Hepatocyte (in vitro differentiated cells): ENCODE results near the gene ABCC3. TPM values are rescaled to one million over a fixed set of nuclear protein-coding genes. Genes with fewer than 3 reads are reported as not detected.
A peak's percentile ranks its signal among the peaks of the same experiment; 100 is the strongest.

ENCODE experiments used
- DNase-seq: peaks from one replicate; pipeline ENCODE4 v3.0.0-alpha.2; 2016; ENCODE audit warnings: low spot score
- H2AFZ ChIP-seq: fragments of 200-600 bp; sonication (generic); 2 replicates; pipeline ENCODE4 v1.6.0; 2016; ENCODE audit warnings: antibody characterized with exemption, mild to moderate bottlenecking
- H3K27ac ChIP-seq: fragments of 200-600 bp; sonication (generic); 2 replicates; pipeline ENCODE4 v1.5.1; 2016; ENCODE audit warnings: mild to moderate bottlenecking
- H3K27me3 ChIP-seq: fragments of 200-600 bp; sonication (generic); 2 replicates; pipeline ENCODE4 v1.6.1; 2016
- H3K36me3 ChIP-seq: fragments of 200-600 bp; sonication (generic); replicated peaks from 2 replicates; pipeline ENCODE4 v1.5.1; 2016; ENCODE audit warnings: low read depth; ENCODE audit not compliant: insufficient read depth
- H3K4me1 ChIP-seq: fragments of 200-600 bp; sonication (generic); 2 replicates; pipeline ENCODE4 v1.5.1; 2016; ENCODE audit warnings: mild to moderate bottlenecking, moderate library complexity; ENCODE audit not compliant: insufficient read depth
- H3K4me2 ChIP-seq: fragments of 200-600 bp; sonication (generic); 2 replicates; pipeline ENCODE4 v1.6.0; 2016
- H3K4me3 ChIP-seq: fragments of 200-600 bp; sonication (generic); 2 replicates; pipeline ENCODE4 v1.5.1; 2016; ENCODE audit warnings: mild to moderate bottlenecking
- H3K79me2 ChIP-seq: fragments of 200-600 bp; sonication (generic); 2 replicates; pipeline ENCODE4 v1.6.0; 2017; ENCODE audit warnings: mild to moderate bottlenecking
- H3K9me2 ChIP-seq: fragments of 200-600 bp; sonication (generic); replicated peaks from 2 replicates; pipeline ENCODE4 v1.6.0; 2017; ENCODE audit warnings: mild to moderate bottlenecking; ENCODE audit not compliant: insufficient read depth
- H3K9me3 ChIP-seq: fragments of 200-600 bp; sonication (generic); 2 replicates; pipeline ENCODE4 v1.5.1; 2016; ENCODE audit warnings: low read depth, mild to moderate bottlenecking
- H4K20me1 ChIP-seq: fragments of 200-600 bp; sonication (generic); 2 replicates; pipeline ENCODE4 v1.6.0; 2016; ENCODE audit warnings: mild to moderate bottlenecking; ENCODE audit not compliant: insufficient read depth, poor library complexity, severe bottlenecking
- EZH2 ChIP-seq: fragments of 200-600 bp; sonication (generic); IDR thresholded peaks from 2 replicates; pipeline ENCODE4 v1.6.1; 2016; ENCODE audit warnings: antibody characterized with exemption, mild to moderate bottlenecking, borderline replicate concordance
- EZH2phosphoT487 ChIP-seq: fragments of 200-600 bp; sonication (generic); IDR thresholded peaks from one replicate; pipeline ENCODE4 v1.6.1; 2018; ENCODE audit warnings: antibody characterized with exemption, mild to moderate bottlenecking, low read depth, moderate library complexity; ENCODE audit not compliant: unreplicated experiment, severe bottlenecking
- WGBS: methylation state at CpG from one replicate; pipeline ENCODE4 v1.1.6; 2016; ENCODE audit warnings: low lambda C conversion rate; ENCODE audit errors: missing lambda C conversion rate; 5-methylcytosine and 5-hydroxymethylcytosine counted together
- polyA plus RNA-seq: library from polyadenylated mRNA; unstranded; fragments of >200 nt; fragmentation: Nextera tagmentation; extraction: Ambion mirVana; gene quantifications from 2 replicates; pipeline ENCODE4 v1.2.1, GENCODE V29; 2016
- total RNA-seq: library from RNA; depleted of rRNA; stranded (reverse); fragments of >200 nt; gene quantifications from 2 replicates; pipeline ENCODE4 v1.2.3, GENCODE V29; 2014
- TF ChIP-seq, protein P1 (sequence below): fragments of 200-600 bp; sonication (generic); IDR thresholded peaks from 2 replicates; pipeline ENCODE4 v1.5.1; 2016; ENCODE audit warnings: antibody characterized with exemption, mild to moderate bottlenecking; ENCODE audit not compliant: poor library complexity

The ABCC3 gene
- total and polyA plus RNA-seq, 2 experiments from 2014 or later, result 16.9 to 18.1 TPM

DNA sequence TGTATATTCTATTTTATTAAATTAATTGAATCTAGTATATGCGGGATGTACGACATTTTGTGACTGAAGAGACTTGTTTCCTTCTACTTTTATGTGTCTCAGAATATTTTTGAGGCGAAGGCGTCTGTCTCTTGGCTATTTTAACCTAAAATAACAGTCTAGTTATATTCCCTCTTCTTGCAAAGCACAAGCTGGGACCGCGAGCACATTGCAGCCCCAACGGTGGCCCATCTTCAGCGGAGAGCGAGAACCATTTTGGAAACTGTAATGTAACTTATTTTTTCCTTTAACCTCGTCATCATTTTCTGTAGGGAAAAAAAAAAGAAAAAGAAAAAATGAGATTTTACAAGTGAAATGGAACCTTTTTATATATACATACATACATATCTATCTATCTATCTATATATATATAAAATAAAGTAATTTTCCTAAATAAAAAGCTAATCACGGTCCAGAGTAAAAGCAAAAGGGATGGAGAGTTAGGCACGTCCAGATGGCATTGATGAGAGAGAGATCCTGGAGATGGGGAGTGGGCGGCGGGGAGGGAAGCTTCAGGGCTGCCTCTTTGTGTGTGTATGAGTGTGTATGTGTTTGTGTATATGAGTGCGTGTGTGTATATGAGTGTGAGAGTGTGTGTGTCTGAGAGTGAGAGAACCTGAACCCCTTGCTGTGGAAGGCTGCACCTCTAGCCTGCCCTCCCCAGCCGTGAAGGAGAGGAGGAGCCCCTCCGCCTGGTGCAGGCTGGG, 7.5 kb upstream of the ABCC3 start:
- H3K27ac ChIP-seq, result peak overlapping the region; percentile 77
- no peaks in the 10 kb centered on the region for H4K20me1 ChIP-seq
- no peaks in the 10 kb centered on the region for H3K27me3 ChIP-seq
- DNase-seq, result no peak
- H2AFZ ChIP-seq, result no peak overlapping the region
- H3K36me3 ChIP-seq, result no peaks in the 10 kb centered on the region
- H3K4me2 ChIP-seq, result peak overlapping the region; percentile 64
- H3K79me2 ChIP-seq, result no peaks in the 10 kb centered on the region
- H3K4me1 ChIP-seq, result peaks cover 20% of the 10 kb centered on the region
- TF ChIP-seq, protein P1, sequence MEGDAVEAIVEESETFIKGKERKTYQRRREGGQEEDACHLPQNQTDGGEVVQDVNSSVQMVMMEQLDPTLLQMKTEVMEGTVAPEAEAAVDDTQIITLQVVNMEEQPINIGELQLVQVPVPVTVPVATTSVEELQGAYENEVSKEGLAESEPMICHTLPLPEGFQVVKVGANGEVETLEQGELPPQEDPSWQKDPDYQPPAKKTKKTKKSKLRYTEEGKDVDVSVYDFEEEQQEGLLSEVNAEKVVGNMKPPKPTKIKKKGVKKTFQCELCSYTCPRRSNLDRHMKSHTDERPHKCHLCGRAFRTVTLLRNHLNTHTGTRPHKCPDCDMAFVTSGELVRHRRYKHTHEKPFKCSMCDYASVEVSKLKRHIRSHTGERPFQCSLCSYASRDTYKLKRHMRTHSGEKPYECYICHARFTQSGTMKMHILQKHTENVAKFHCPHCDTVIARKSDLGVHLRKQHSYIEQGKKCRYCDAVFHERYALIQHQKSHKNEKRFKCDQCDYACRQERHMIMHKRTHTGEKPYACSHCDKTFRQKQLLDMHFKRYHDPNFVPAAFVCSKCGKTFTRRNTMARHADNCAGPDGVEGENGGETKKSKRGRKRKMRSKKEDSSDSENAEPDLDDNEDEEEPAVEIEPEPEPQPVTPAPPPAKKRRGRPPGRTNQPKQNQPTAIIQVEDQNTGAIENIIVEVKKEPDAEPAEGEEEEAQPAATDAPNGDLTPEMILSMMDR, result no peak
- TF ChIP-seq EZH2 (no peak), EZH2phosphoT487 (no peak)
- WGBS, result 83% methylated on average over 17 of the region's 17 CpGs
- no peaks in the 10 kb centered on the region for H3K9me2 ChIP-seq
- H3K9me3 ChIP-seq, result no peaks in the 10 kb centered on the region
- no peak overlapping the region for H3K4me3 ChIP-seq

DNA sequence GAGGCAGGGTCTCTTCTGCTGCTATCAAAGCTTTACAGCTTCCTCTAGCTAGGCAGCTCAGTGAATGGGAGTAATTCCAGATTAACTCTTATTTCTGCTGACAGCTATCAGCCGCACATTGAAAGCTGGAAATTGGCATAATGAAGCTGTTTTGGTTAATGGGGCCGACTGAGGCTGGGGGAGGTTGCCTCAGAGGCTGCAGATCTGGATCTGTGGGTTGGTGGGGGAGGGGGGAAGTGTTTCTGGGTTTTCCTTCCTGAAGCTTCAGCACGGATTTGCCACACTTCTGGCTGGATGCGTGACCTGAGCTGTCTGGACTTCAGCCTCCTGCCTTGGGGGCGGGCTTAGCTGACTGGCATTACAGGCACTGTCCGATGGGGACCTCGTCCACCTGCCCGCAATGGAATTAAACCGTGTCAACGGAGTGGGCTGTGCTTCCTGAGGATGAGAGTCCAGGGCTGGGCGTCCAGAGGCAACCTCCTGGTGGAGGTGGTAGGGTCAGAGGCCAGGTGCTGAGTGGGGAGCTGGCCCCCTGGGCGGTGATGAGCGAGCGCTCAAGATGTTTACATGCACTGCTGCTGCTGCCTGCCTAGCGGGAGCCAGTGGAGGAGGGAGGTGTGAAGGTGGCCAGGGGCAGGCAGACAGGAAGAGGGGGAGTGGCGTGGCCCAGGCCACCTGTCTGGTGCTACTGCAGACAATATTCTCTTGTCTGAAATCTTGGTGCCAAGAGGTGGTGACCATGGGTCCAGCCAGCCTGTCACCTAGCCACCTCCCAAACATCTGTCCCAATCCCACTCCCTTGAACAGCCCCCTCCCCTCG, 6.7 kb upstream of the ABCC3 start:
- Histone ChIP-seq H3K4me3 (no peak overlapping the region), H4K20me1 (no peaks in the 10 kb centered on the region), H3K79me2 (no peaks in the 10 kb centered on the region), H3K36me3 (no peaks in the 10 kb centered on the region), H3K27me3 (no peaks in the 10 kb centered on the region), H3K9me2 (no peaks in the 10 kb centered on the region), H3K9me3 (no peaks in the 10 kb centered on the region), H2AFZ (no peak overlapping the region), H3K27ac (peak overlapping the region; percentile 77), H3K4me1 (peaks cover 20% of the 10 kb centered on the region), H3K4me2 (peak overlapping the region; percentile 64)
- TF ChIP-seq, protein P1, result no peak
- TF ChIP-seq EZH2, result no peak
- no peak for TF ChIP-seq EZH2phosphoT487
- WGBS, result 6% methylated on average over 15 of the region's 17 CpGs
- DNase-seq, result peak; percentile 90

DNA sequence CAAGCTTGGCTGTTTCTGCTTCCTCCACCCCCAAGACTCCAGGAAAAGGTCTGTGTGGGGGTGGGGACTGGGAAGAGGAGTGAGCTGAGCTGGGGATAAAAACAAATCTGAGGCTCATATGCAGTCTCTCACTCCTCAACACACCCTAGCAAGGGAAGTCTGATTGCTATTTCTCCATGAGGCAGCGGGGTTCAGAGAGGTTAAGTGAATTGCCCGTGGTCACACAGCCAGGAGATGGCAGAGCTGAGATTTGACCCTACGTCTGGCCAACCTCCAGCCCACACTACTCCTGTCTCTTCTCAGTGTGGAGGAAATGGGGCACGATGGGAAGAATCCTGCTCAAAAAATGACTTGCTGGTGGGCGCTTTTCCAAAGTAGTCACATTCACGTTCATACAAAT, 4.8 kb upstream of the ABCC3 start:
- Histone ChIP-seq H3K9me3 (no peaks in the 10 kb centered on the region), H2AFZ (no peak overlapping the region), H3K36me3 (no peaks in the 10 kb centered on the region), H3K4me2 (no peak overlapping the region), H3K27me3 (peaks cover 14% of the 10 kb centered on the region), H3K4me3 (no peak overlapping the region), H4K20me1 (no peaks in the 10 kb centered on the region), H3K27ac (no peak overlapping the region), H3K9me2 (no peaks in the 10 kb centered on the region), H3K4me1 (peaks cover 21% of the 10 kb centered on the region), H3K79me2 (no peaks in the 10 kb centered on the region)
- TF ChIP-seq EZH2 (no peak), EZH2phosphoT487 (no peak)
- TF ChIP-seq, protein P1, result no peak
- 85% methylated on average over 6 of the region's 6 CpGs for WGBS
- no peak for DNase-seq
